NCI-H128 (cell line): ENCODE measurements around the gene USP34.
"Not testable (repeated sequence)": the region's sequence is repeated elsewhere in the genome, so short reads cannot be mapped to it uniquely, and the experiment has no call there.

ENCODE experiments used
- DNase-seq: peaks from one replicate; lab custom pipeline; 2025; ENCODE audit not compliant: unreplicated experiment; lab: John Stamatoyannopoulos, UW

Gene USP34

GRCh38 chr2:61463769-61464475 lies 7.0 kb downstream of the USP34 start:
- no peak for DNase-seq

DNA sequence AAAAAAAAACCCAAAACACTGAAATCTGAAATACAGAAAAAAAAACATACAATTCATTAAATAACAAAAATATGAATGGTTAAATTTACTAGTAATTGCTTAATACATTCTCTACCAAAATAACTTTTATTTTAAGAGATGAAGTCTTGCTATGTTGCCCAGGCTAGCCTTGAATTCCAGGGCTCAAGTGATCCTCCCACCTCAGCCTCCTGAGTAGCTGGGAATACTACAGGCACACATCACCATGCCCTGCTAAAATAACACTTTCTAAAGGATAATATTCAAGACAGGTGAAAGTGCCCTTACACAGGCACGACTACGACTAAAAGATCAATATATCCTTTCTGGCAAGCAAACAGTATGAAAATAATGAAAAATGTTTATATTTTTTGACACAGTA lies 9.5 kb downstream of the USP34 start:
- DNase-seq: no peak

DNA sequence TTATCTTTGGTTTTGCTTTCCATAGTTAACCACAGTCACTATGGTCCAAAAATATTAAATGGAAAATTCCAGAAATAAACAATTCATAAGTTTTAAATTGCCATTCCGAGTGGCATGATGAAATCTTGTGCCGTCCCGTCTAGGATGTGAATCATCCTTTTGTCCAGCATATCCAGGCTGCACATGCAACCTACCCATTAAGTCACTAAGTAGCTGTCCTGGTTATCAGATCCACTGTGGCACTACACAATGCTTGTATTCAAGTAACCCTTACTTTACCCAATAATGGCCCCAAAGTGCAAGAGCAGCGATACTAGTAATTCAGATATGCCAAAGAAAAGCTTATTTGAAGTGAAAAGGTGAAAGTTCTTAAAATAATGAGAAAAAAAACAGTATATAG lies 10.7 kb downstream of the USP34 start:
- no peak for DNase-seq

DNA sequence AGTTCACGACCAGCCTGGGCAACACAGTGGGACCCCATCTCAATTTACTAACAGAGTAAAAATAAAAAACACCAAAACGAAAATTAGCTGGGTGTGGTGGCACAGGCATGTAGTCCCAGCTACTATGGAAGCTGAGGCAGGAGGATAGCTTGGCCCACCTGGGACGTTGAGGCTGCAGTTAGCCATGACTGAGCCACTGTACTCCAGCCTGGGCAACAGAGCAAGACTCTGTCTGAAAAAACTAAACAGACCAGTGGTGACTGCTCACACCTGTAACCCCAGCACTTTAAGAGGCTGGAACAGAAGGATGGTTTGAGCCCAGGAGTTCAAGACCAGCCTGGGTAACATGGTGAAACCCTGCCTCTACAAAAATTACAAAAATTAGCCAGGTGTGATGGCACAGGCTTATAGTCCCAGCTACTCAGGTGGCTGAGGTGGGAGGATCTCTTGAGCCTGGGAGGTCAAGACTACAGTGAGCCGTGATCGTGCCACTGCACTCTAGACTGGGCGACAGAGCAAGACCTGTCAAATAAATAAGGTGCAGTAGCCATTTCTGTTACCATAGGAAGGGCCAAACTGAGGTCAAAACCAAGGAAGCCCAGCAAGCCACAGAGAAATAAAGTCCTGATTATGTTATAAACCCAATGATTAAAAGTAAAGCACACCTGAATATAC lies 14.0 kb downstream of the USP34 start:
- DNase-seq: no peak

DNA sequence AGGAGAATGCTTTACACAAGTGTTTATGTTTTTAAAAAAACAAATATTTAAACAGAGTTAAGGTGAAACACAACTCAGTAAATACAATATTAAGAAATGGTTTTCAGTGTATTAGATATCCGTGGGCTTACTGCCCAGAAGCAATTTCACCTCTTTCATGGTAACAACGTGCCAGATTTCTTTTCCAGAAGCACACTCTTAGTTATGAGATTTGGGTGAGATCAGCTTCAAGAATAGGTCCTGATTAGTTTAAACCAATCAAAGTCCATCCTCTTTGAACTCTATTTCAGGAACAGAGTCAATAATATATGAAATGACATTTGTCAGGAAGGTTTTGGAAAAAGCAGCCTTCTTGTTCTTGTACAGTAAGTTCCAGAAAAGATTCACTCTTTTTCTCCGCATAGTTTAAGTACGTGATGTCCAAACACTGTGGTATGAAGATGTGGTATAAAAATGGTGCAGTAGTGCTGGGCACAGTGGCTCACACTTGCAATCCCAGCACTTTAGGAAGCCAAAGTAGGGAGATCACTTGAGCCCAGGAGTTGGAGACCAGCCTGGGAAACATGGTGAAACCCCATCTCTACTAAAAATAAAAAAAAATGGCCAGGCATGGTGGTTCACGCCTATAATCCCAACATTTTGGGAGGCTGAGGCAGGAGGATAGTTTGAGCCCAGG lies 14.7 kb downstream of the USP34 start:
- DNase-seq: no peak

DNA sequence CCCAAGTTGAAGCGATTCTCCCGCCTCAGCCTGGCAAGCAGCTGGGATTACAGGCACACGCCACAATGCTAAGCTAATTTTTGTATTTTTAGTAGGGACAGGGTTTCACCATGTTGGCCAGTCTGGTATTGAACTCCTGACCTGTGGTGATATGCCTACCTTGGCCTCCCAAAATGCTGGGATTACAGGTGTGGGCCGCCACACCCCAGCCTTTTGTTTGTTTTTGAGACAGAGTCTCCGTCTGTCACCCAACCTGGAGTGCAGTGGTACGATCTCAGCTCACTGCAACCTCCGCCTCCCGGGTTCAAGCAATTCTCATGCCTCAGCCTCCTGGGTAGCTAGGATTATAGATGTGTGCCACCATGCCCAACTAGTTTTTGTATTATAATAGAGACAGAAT lies 15.9 kb downstream of the USP34 start:
- DNase-seq: not testable (repeated sequence)

DNA sequence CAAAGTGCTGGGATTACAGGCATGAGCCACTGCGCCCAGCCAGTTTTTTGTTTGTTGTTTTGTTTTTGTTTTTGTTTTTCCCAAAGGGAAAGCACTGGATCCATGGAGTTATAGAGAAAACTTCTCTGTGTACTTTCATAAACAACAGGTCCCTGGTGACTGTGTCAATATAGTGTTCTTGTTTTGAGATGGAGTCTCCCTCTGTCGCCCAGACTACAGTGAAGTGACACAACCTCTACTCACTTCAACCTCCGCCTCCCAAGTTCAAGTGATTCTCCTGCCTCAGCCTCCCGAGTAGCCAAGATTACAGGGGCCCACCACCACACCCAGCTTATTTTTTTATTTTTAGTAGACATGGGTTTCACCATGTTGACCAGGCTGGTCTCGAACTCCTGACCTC lies 16.5 kb downstream of the USP34 start:
- no peak for DNase-seq

- no peak for DNase-seq
Measured at GRCh38 chr2:61452392-61452791, 18.5 kb downstream of the USP34 start.

GRCh38 chr2:61451178-61451577 lies 19.7 kb downstream of the USP34 start:
- DNase-seq: no peak

DNA sequence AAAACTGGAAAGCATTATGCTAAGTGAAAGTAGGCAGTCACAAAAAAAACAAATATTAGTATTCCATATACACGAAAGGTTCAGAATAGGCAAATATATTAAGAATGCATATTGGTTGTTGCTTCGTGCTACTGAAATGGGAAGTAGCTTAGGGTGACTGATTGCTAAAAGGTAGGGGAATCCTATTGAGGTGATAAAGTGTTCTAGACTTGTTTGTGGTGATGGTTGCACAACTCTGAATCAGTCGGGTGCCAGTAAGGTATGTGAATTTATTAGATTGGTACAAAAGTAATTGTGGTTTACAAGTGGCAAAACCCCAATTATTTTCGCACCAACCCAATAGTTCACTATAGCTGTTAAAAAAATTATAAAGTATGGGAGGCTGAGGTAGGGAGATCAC lies 20.7 kb downstream of the USP34 start:
- DNase-seq: no peak

GRCh38 chr2:61448229-61448628 lies 22.7 kb downstream of the USP34 start:
- no peak for DNase-seq

- DNase-seq: not testable (repeated sequence)
Measured at GRCh38 chr2:61446971-61447370, 23.9 kb downstream of the USP34 start.

GRCh38 chr2:61443342-61444041 lies 27.4 kb downstream of the USP34 start:
- no peak for DNase-seq

DNA sequence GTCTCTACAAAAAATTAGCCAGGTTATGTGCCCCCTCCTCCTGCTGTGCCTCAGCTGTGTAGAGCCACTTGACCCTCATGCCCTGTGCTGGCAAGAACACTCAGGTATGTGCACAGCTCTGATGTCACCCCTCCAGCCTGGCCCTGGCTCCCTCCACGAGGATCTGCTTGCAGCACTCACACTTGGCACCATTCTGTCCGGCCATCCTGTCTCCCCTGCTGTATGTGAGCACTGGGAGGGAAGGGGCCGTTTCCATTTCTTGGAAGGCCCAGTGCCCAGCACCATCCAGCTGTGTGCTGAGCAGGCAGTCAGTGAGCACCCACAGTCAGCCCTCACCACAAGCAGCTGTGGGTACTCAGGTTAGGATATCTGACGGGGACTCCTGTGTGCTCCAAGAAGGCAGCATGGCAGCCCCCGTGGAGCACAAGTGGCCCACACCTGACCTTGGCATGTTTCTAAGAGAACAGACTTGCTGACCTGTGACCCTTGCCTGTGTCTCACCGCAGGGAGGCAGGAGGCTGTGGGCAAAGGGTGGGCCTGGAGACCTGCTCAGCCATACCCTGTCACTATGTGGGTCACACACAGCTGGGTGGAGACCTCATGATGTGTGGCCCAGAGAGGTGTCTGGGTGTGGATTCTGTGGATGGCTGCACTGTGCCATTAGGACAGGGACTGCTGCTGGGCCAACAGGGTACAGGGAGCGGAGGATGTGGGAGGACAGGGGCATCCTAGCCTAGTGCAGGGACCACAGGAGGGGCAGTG lies 31.5 kb downstream of the USP34 start:
- no peak for DNase-seq

GRCh38 chr2:61438670-61439069 lies 32.2 kb downstream of the USP34 start:
- DNase-seq: no peak

DNA sequence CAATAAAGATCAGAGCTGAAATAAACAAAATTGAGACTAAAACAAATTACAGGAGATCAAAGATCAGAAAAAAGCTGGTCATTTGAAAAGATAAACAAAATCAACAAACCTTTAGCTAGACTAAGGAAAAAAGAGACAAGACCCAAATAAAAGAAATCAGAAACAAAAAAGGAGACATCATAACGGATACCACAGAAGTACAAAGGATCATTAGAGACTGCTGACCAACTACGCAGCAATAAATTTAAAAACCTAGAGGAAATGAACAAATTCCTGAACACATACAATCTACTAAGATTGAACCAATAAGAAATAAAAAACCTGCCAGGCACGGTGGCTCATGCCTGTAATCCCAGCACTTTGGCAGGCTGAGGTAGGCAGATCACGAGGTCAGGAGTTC lies 33.7 kb downstream of the USP34 start:
- no peak for DNase-seq

GRCh38 chr2:61436092-61436491 lies 34.8 kb downstream of the USP34 start:
- no peak for DNase-seq

GRCh38 chr2:61435291-61435690 lies 35.6 kb downstream of the USP34 start:
- DNase-seq: no peak

- no peak for DNase-seq
Measured at GRCh38 chr2:61434314-61434713, 36.6 kb downstream of the USP34 start.

DNA sequence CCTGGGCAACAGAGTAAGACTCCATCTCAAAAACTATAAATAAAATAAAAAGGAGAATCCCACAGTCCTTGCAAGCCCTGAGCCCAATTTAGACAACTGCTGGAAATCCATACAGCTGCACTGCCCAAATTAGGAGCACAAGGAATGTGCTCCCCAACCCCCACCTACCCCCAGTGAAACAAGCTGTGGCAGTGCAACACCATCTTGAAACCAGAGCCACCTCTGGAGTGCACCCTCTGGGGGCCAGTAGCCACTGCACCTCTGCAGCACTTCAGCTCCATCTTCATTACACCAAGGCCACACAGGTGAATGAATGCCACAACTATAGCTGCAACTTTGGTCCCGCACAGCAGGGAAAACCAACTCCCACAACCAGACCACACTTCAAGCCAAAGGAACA lies 37.3 kb downstream of the USP34 start:
- no peak for DNase-seq

DNA sequence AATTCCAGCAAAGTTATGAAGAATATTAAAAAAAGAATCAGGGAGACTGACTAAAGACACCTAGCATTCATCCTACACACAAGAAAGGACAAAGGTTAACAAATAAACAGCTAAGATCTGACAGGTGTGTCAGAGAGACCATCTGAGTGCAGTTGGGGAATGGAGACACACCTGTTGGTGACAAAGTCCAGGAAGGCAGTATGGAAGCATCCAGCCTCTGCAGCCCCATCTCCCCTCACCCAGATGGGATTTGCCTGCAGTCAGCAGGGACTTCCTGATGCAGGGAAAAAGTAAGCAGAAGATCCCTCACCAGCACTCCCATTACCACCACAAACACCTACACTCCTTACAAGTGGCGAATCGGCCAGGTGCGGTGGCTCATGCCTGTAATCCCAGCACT lies 37.9 kb downstream of the USP34 start:
- no peak for DNase-seq
